Endothelial cell of umbilical vein (primary cell): ENCODE data around the gene LRFN2. TPM values are rescaled to one million over a fixed set of nuclear protein-coding genes. Genes with fewer than 3 reads are reported as not detected.

Source experiments
- BruUV-seq: library from RNA; stranded (reverse); fragments of 400-500 nt; replicated peaks from 2 replicates; lab custom pipeline; 2021; lab: Mats Ljungman, UMichigan
- CTCF ChIA-PET: fragments of 300-600, 350-600 bp; sonication (Branson Sonifier 250); formaldehyde crosslinking; loops from one replicate; lab custom pipeline; 2021; ENCODE audit warnings: antibody characterized with exemption, inconsistent platforms; lab: Charles Lee
- POLR2A ChIA-PET: fragments of 300-600, 350-600 bp; sonication (Branson Sonifier 250); formaldehyde crosslinking; loops from one replicate; lab custom pipeline; 2021; ENCODE audit warnings: antibody characterized with exemption, inconsistent platforms; lab: Charles Lee
- DNase-seq: peaks from one replicate; pipeline ENCODE4 v3.0.0-alpha.2; 2011; ENCODE audit warnings: low read depth, low spot score
- FAIRE-seq: peaks from 2 replicates; lab custom pipeline; 2011; peaks lifted over from hg19 to GRCh38; lab: Jason Lieb, UNC
- H2AFZ ChIP-seq: 2 replicates; pipeline ENCODE4 v1.6.0; 2012; ENCODE audit warnings: low read depth, low read length, control low read depth, inconsistent platforms
- H3K27ac ChIP-seq: 2 replicates; pipeline ENCODE4 v1.5.1; 2011; ENCODE audit warnings: low read depth, mild to moderate bottlenecking, control low read depth, low read length, moderate library complexity; ENCODE audit not compliant: insufficient read depth
- H3K27me3 ChIP-seq, 2 experiments: 2 replicates each; pipeline versions ENCODE4 v1.6.0 to v1.6.1; 2011; ENCODE audit warnings: low read length in 2 of 2, mixed read lengths in 1 of 2; ENCODE audit not compliant: control insufficient read depth in 2 of 2, insufficient read depth in 2 of 2
- H3K36me3 ChIP-seq, 2 experiments: 2 replicates in 1 of 2; 3 replicates in 1 of 2; pipeline ENCODE4 v1.5.1; 2011; ENCODE audit warnings: low read length in 2 of 2, mild to moderate bottlenecking in 1 of 2, moderate library complexity in 1 of 2; ENCODE audit not compliant: control insufficient read depth in 2 of 2, insufficient read depth in 2 of 2; ENCODE audit errors: extremely low read depth in 1 of 2
- H3K4me1 ChIP-seq: 3 replicates; pipeline ENCODE4 v1.5.1; 2011; ENCODE audit warnings: mild to moderate bottlenecking, low read length; ENCODE audit not compliant: control insufficient read depth, insufficient read depth; ENCODE audit errors: extremely low read depth
- H3K4me2 ChIP-seq: 2 replicates; pipeline ENCODE4 v1.6.1; 2011; ENCODE audit warnings: low read length, control low read depth, mixed read lengths; ENCODE audit not compliant: insufficient read depth
- H3K4me3 ChIP-seq, 3 experiments: fragments of 200-600 bp in 1 of 3; sonication (generic), shearing (Covaris generic) in 1 of 3; replicated peaks in 1 of 3; 2 replicates each; pipeline ENCODE4 v1.5.1; 2011 to 2016; ENCODE audit warnings: control low read depth in 3 of 3, low read length in 3 of 3, mild to moderate bottlenecking in 2 of 3, inconsistent platforms in 1 of 3, low read depth in 1 of 3, moderate library complexity in 1 of 3; ENCODE audit not compliant: insufficient read depth in 1 of 3
- H3K79me2 ChIP-seq: 2 replicates; pipeline ENCODE4 v1.6.0; 2012; ENCODE audit warnings: low read length, inconsistent platforms; ENCODE audit not compliant: control insufficient read depth, insufficient read depth
- H3K9ac ChIP-seq: replicated peaks from 2 replicates; pipeline ENCODE3; 2011; ENCODE audit warnings: low read length, control low read depth; ENCODE audit not compliant: insufficient read depth; ENCODE audit errors: extremely low read depth
- H3K9me1 ChIP-seq: replicated peaks from 3 replicates; pipeline ENCODE4 v1.6.0; 2011; ENCODE audit warnings: mild to moderate bottlenecking, low read length; ENCODE audit not compliant: control insufficient read depth, insufficient read depth; ENCODE audit errors: extremely low read depth
- H3K9me3 ChIP-seq: replicated peaks from 2 replicates; pipeline ENCODE4 v1.5.1; 2012; ENCODE audit warnings: low read length, inconsistent platforms; ENCODE audit not compliant: control insufficient read depth, insufficient read depth
- H4K20me1 ChIP-seq: replicated peaks from 2 replicates; pipeline ENCODE3; 2011; ENCODE audit warnings: mild to moderate bottlenecking, low read length; ENCODE audit not compliant: control insufficient read depth, insufficient read depth; ENCODE audit errors: extremely low read depth
- EZH2 ChIP-seq: IDR thresholded peaks from 2 replicates; pipeline ENCODE4 v1.6.1; 2012; ENCODE audit warnings: borderline replicate concordance, low read depth, mild to moderate bottlenecking, moderate library complexity, low read length, inconsistent platforms; ENCODE audit not compliant: severe bottlenecking
- FOS ChIP-seq: IDR thresholded peaks from 2 replicates; pipeline ENCODE4 v1.6.1; 2011; ENCODE audit warnings: mild to moderate bottlenecking, low read length, moderate library complexity, borderline replicate concordance; ENCODE audit not compliant: insufficient read depth
- GATA2 ChIP-seq: IDR thresholded peaks from 2 replicates; pipeline ENCODE4 v1.7.0; 2011; ENCODE audit warnings: low read depth, mild to moderate bottlenecking, moderate library complexity, mixed read lengths, low read length; ENCODE audit not compliant: insufficient read length, insufficient read depth
- JUN ChIP-seq: IDR thresholded peaks from 2 replicates; pipeline ENCODE4 v1.6.1; 2011; ENCODE audit warnings: borderline replicate concordance, low read depth; ENCODE audit not compliant: insufficient read length, insufficient read depth
- MYC ChIP-seq: IDR thresholded peaks from one replicate; pipeline ENCODE4 v1.6.1; 2011; ENCODE audit warnings: mild to moderate bottlenecking, low read depth, low read length
- POLR2A ChIP-seq: IDR thresholded peaks from 2 replicates; pipeline ENCODE4 v1.6.1; 2012; ENCODE audit warnings: low read depth, mild to moderate bottlenecking, control low read depth, low read length
- POLR2AphosphoS5 ChIP-seq: IDR thresholded peaks from 2 replicates; pipeline ENCODE4 v1.6.1; 2012; ENCODE audit warnings: low read depth, mild to moderate bottlenecking, control low read depth, low read length, moderate library complexity; ENCODE audit not compliant: insufficient read depth
- dilution Hi-C: fragments of 300-500 bp; cut with MboI; formaldehyde crosslinking; loops from one replicate; pipeline ENCODE4 v1.15.0; 2019; ENCODE audit warnings: low sequenced_read_pairs; ENCODE audit not compliant: extremely low pct_ligation_motif_present
- intact Hi-C: fragments of 100-400 bp; cut with micrococcal nuclease; formaldehyde crosslinking; loops from one replicate; pipeline ENCODE4 v1.10.0; 2022
- polyA plus RNA-seq, 4 experiments: library from polyadenylated mRNA; depleted of rRNA in 3 of 4; stranded (reverse) in 3 of 4; unstranded in 1 of 4; fragments of >200 nt; gene quantifications; 2 replicates each; pipeline versions ENCODE4 v1.2.1 to v1.2.3, GENCODE V29; 2011 to 2012; ENCODE audit warnings: missing spikeins in 1 of 4
- total RNA-seq: library from RNA; stranded (reverse); gene quantifications from 2 replicates; pipeline ENCODE4 v1.2.3, GENCODE V29; 2021
- TF ChIP-seq, protein P1 (sequence below), 2 donors: IDR thresholded peaks; 1 replicate in 1 of 2; 2 replicates in 1 of 2; pipeline ENCODE4 v1.5.1; 2011; ENCODE audit warnings: low read length in 2 of 2, mild to moderate bottlenecking in 2 of 2, moderate library complexity in 2 of 2, control low read depth in 1 of 2, inconsistent platforms in 1 of 2, low read depth in 1 of 2; ENCODE audit not compliant: insufficient read depth in 1 of 2; ENCODE audit errors: extremely low read depth in 1 of 2
- TF ChIP-seq, protein P2 (sequence below): IDR thresholded peaks from 2 replicates; pipeline ENCODE4 v1.6.1; 2011; ENCODE audit not compliant: insufficient read depth, insufficient read length

LRFN2 gene
- total and polyA plus RNA-seq, 2 donors (not counting 3 experiments of a cell fraction or from before 2014, with no cell fraction given), result not detected

- no peaks in the 10 kb centered on the region for H3K4me1 ChIP-seq
- no peaks in the 10 kb centered on the region for H3K9me3 ChIP-seq
- no peak overlapping the region for H3K27ac ChIP-seq
- H3K27me3 ChIP-seq, result no peaks in the 10 kb centered on the region
- intact Hi-C loops, result no loop called here
- dilution Hi-C loops, result no loop called here
- no peaks in the 10 kb centered on the region for H4K20me1 ChIP-seq
- no peak for FAIRE-seq
- no peak overlapping the region for H3K4me3 ChIP-seq
- CTCF ChIA-PET, result no interaction called here
- no peak overlapping the region for H3K9ac ChIP-seq
- no peaks in the 10 kb centered on the region for H3K79me2 ChIP-seq
- no TSS peak for BruUV-seq
- no peak overlapping the region for H3K4me2 ChIP-seq
- H3K36me3 ChIP-seq, result no peaks in the 10 kb centered on the region
- POLR2A ChIA-PET, result no interaction called here
- no peak for TF ChIP-seq EZH2
- no peak for TF ChIP-seq JUN
- no peak for TF ChIP-seq POLR2A
- no peak for TF ChIP-seq FOS
- no peak for TF ChIP-seq MYC
- TF ChIP-seq, protein P1, sequence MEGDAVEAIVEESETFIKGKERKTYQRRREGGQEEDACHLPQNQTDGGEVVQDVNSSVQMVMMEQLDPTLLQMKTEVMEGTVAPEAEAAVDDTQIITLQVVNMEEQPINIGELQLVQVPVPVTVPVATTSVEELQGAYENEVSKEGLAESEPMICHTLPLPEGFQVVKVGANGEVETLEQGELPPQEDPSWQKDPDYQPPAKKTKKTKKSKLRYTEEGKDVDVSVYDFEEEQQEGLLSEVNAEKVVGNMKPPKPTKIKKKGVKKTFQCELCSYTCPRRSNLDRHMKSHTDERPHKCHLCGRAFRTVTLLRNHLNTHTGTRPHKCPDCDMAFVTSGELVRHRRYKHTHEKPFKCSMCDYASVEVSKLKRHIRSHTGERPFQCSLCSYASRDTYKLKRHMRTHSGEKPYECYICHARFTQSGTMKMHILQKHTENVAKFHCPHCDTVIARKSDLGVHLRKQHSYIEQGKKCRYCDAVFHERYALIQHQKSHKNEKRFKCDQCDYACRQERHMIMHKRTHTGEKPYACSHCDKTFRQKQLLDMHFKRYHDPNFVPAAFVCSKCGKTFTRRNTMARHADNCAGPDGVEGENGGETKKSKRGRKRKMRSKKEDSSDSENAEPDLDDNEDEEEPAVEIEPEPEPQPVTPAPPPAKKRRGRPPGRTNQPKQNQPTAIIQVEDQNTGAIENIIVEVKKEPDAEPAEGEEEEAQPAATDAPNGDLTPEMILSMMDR (IDR thresholded peaks at IDR 0.05; ENCODE audit: extremely low read depth in 1 of 2, insufficient read depth in 1 of 2, low read depth in 1 of 2, low read length in 2 of 2), result no peak
- TF ChIP-seq, protein P2, sequence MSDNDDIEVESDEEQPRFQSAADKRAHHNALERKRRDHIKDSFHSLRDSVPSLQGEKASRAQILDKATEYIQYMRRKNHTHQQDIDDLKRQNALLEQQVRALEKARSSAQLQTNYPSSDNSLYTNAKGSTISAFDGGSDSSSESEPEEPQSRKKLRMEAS, result no peak
- no peak for TF ChIP-seq POLR2AphosphoS5
- no peak for TF ChIP-seq GATA2
- H2AFZ ChIP-seq, result no peak overlapping the region
- H3K9me1 ChIP-seq, result no peaks in the 10 kb centered on the region
- no peak for DNase-seq
Observed at GRCh38 chr6:40409716-40410397, 177.3 kb downstream of the LRFN2 start.
